HK-2 (cell line): ENCODE measurements around the gene ARHGEF26.

Experiments
- DNase-seq: peaks from one replicate; pipeline ENCODE4 v3.0.0-alpha.2; 2018; ENCODE audit not compliant: unreplicated experiment

ARHGEF26 gene

GRCh38 chr3:154195620-154196356 is 74.6 kb downstream of the ARHGEF26 start:
- DNase-seq: no peak

GRCh38 chr3:154197751-154198150 is 76.6 kb downstream of the ARHGEF26 start:
- no peak for DNase-seq

DNA sequence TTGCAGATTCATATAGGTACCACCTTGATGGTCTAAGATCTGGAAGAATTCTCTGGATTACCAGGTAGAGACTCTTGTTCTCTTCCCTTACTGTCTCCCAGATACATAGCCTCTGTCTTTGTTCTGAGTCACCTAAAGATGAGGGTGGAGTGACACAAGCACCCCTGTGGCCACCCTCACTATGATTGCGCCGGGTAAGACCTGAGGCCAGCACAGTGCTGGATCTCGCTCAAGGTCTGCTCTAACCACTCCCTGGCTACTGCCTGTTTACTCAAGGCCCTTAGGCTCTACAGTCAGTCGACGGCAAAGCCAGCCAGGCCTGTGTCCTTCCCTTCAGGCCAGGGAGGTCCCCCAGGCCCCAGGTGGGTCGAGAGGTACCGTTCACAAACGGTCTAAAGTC is 88.3 kb downstream of the ARHGEF26 start:
- no peak for DNase-seq

- DNase-seq: no peak
Measured at GRCh38 chr3:154210986-154211385, 89.8 kb downstream of the ARHGEF26 start.

- DNase-seq: no peak
Measured at GRCh38 chr3:154214306-154214705, 93.1 kb downstream of the ARHGEF26 start.

GRCh38 chr3:154217671-154218070 is 96.5 kb downstream of the ARHGEF26 start:
- DNase-seq: no peak

GRCh38 chr3:154218728-154219127 is 97.5 kb downstream of the ARHGEF26 start:
- DNase-seq: no peak

- no peak for DNase-seq
Measured at GRCh38 chr3:154220462-154220861, 99.3 kb downstream of the ARHGEF26 start.

DNA sequence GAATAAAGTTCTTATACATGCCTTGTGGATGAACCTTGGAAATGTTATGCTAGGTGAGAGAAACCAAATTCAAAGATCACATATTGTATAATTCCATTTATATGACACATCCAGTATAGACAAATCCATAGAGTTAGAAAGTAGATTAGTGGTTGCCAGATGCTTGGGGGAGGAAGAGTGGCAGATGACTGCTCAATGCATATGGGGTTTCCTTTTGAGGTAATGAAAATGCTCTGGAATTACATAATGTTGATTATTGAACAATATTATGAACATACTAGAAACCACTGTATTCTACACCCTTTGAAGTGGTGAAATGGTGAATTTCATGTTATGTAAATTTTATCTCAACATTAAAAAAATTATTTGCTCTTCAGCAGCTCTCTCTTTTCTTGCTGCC is 102.3 kb downstream of the ARHGEF26 start:
- no peak for DNase-seq

DNA sequence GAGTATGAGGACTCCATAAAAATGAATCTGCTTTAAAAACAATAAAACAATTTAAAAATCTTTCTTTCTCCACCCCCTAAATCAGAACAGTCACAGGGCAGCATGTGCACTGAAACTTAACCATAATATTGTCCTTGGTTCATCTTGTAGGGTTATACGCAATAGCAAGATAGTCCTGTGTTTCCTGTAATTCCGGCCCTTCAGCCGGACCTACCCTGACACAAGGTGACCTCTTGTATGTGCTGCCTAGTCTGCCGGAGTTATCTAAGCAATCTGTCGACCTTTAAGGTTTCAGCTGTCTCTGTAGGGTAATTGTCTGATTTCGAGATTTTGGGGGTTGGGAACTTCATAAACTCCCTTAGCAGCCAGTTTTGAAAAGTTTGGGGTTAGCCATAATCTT is 103.2 kb downstream of the ARHGEF26 start:
- DNase-seq: no peak

DNA sequence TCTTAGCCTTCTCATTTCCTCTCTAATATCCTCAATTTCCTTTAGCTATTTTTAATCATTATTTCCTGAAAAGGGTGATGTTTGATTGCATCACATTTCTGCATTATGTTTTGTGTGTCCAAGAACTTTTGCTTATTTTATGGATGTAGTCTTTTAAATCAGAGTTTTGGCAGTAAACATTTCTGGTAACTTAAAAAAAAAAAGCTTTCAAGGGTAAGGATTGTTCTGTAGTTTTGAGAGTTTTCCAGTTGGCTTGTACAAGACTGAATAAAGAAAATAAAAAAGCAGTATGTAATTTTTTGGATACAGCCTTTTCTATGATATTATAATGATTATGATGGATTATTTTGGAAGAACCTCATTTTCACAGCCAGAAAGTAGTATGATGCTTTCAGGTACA is 103.7 kb downstream of the ARHGEF26 start:
- no peak for DNase-seq

GRCh38 chr3:154225536-154225935 is 104.3 kb downstream of the ARHGEF26 start:
- DNase-seq: no peak

- DNase-seq: no peak
Measured at GRCh38 chr3:154227531-154227930, 106.3 kb downstream of the ARHGEF26 start.

DNA sequence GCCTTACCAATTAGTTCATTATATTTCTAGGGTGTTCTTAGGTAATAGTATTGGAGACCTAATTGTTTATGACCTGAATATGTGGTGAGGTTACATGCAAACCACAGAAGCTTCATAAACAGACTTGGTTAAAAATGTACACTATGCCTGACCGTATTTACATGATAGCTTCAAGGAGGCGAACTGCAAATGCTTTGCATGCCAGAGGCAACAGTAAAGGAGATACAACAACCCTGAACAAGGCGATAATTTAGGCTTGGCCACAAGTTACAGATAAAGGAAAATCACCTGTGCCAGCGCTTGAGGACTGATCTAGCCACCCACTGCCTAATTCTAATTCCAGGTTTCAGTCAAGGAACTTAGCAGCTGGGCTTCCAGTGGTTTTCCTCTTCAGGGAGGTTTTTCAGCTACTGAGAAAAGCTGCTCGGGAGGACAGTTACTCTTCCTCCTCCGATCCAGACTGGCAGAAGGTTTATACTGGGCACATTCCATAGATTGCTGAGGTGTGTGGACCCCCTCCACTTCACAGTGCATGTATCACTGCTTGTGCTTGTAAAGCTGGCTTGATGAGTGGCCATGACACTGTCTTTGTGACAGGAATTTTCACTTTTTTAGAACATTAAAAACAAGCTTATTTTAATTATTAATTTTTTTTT is 107.5 kb downstream of the ARHGEF26 start:
- no peak for DNase-seq

DNA sequence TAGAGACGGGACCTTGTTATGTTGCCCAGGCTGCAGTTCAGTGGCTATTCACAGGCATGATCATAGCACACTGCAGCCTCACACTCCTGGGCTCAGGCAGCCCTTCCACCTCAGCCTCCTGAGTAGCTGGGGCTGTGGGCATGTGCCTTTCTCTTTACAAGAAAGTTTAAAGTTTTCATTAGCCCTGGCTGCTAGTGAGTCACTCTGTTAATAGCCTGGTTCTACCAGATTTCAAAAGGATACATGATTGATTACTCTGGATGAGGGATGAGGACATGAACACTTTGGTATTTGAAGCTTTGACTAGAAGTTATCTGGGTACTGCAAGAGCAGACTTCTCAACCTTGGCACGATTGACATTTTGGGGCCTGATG is 108.0 kb downstream of the ARHGEF26 start:
- DNase-seq: no peak

- DNase-seq: no peak
Measured at GRCh38 chr3:154235330-154235729, 114.1 kb downstream of the ARHGEF26 start.

GRCh38 chr3:154236331-154236730 is 115.1 kb downstream of the ARHGEF26 start:
- DNase-seq: no peak

DNA sequence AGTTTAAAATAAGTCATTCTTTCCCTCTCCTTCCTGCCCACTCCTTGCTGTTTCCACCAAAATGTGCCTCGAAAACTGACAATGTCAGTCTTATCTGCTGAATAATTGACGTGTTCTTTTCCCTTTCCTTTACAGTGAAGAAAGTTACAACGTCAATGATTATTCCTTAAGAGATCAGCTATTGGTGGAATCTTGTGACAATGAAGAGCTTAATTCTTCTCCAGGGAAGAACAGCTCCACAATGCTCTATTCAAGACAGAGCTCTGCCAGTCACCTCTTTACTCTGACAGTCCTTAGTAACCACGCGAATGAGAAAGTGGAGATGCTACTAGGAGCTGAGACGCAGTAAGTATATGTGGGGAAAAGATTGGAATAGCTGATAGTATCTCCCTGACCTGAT is 119.0 kb downstream of the ARHGEF26 start:
- DNase-seq: no peak

- DNase-seq: no peak
Measured at GRCh38 chr3:154241496-154241895, 120.3 kb downstream of the ARHGEF26 start.

DNA sequence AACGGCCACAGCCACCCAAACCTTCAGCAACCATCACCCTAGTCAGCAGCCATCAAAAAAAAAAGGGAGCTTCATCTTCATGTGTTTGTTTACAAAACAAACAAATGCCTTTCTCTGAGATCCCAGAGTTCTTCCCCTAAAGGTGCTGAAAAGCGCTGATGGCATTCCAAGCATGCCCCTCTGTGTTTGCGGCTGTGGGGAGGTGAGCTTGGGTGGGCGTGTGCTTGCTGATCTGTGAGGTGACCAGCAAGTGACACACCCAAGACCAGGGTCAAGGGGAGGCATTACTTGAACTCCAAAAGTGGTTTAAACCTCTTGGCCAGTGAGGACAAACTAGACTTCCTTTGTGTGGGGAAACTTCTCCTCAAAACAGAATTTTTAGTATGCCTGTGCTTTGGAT is 121.6 kb downstream of the ARHGEF26 start:
- DNase-seq: no peak

- no peak for DNase-seq
Measured at GRCh38 chr3:154243353-154243752, 122.2 kb downstream of the ARHGEF26 start.

- no peak for DNase-seq
Measured at GRCh38 chr3:154244644-154245043, 123.5 kb downstream of the ARHGEF26 start.

GRCh38 chr3:154247806-154248415 is 126.7 kb downstream of the ARHGEF26 start:
- no peak for DNase-seq
